ENCODE results near the gene TMEM19. TPM values are rescaled to one million over a fixed set of nuclear protein-coding genes. Genes with fewer than 3 reads are reported as not detected.

Gene TMEM19
- total RNA-seq, 1 experiment from 2014 or later, result 18.9 TPM

GRCh38 chr12:71666259-71666658 is 19.6 kb upstream of the TMEM19 start:
- H2AFZ ChIP-seq (ENCODE audit: low read depth, low read length, poor library complexity, severe bottlenecking), result no peak overlapping the region
- no peak overlapping the region for H3K9ac ChIP-seq (ENCODE audit: low read length)
- DNase-seq (ENCODE audit: low read depth, low spot score) (no peak), ATAC-seq (no peak)
- BruUV-seq (replicated peaks), result no TSS peak
- no peak for TF ChIP-seq YY1 (IDR thresholded peaks at IDR 0.05; ENCODE audit: extremely low read depth, insufficient replicate concordance, low read depth, low read length)
- TF ChIP-seq SIN3A (IDR thresholded peaks at IDR 0.05; ENCODE audit: low read depth), result no peak
- TF ChIP-seq ATF3 (IDR thresholded peaks at IDR 0.05), result no peak
- TF ChIP-seq ZFX (IDR thresholded peaks at IDR 0.05), result no peak
- no peak for TF ChIP-seq ZNF274 (IDR thresholded peaks at IDR 0.05; ENCODE audit: low read depth, low read length)
- TF ChIP-seq SRF (IDR thresholded peaks at IDR 0.05; ENCODE audit: low read depth), result no peak
- no peak for TF ChIP-seq EZH2 (IDR thresholded peaks at IDR 0.05)
- TF ChIP-seq ZBTB33 (IDR thresholded peaks at IDR 0.05; ENCODE audit: extremely low read depth, insufficient replicate concordance, low read length), result no peak
- TF ChIP-seq JUND (IDR thresholded peaks at IDR 0.05), result no peak
- no peak for TF ChIP-seq TCF7L2 (IDR thresholded peaks at IDR 0.05; ENCODE audit: borderline replicate concordance, extremely low read depth, insufficient read depth, insufficient read length)
- TF ChIP-seq MAX (IDR thresholded peaks at IDR 0.05), result no peak
- no peak for TF ChIP-seq REST (IDR thresholded peaks at IDR 0.05; ENCODE audit: low read depth)
- no peak for TF ChIP-seq POLR2A (IDR thresholded peaks at IDR 0.05; ENCODE audit: borderline replicate concordance, extremely low read depth, insufficient read depth, insufficient read length)
- H3K4me3 ChIP-seq (replicated peaks in 1 of 2; ENCODE audit: low read depth in 1 of 2, low read length in 2 of 2), result no peak overlapping the region
- no peak overlapping the region for H3K4me2 ChIP-seq (ENCODE audit: low read length)
- H3K79me2 ChIP-seq (ENCODE audit: insufficient read depth, low read length), result peaks cover 46% of the 10 kb centered on the region
- CTCF ChIA-PET, result no interaction called here
- intact Hi-C loops (cut with micrococcal nuclease), result no loop called here
- peaks cover 11 to 18% of the 10 kb centered on the region in 2 experiments for H3K4me1 ChIP-seq (ENCODE audit: control insufficient read depth in 1 of 2, insufficient read depth in 2 of 2, low read length in 2 of 2)
- H3K9me3 ChIP-seq (ENCODE audit: control insufficient read depth in 1 of 2, insufficient read depth in 1 of 2, low read depth in 1 of 2, low read length in 2 of 2), result no peaks in the 10 kb centered on the region
- RAD21 ChIA-PET (ENCODE audit: low non-redundant PET in 1 of 2, low total read pairs in 2 of 2, uncharacterized antibody in 2 of 2, unreplicated experiment in 2 of 2), result no interaction called here
- no peaks in the 10 kb centered on the region for H3K36me3 ChIP-seq (ENCODE audit: control insufficient read depth in 1 of 2, insufficient read depth in 2 of 2, low read length in 2 of 2)
- H3K27ac ChIP-seq (ENCODE audit: low read depth, low read length), result no peak overlapping the region
- peaks cover 3% of the 10 kb centered on the region; the same call in 1 of the 2 replicates for H3K9me2 ChIP-seq (ENCODE audit: insufficient read depth)
- H4K20me1 ChIP-seq (ENCODE audit: insufficient read depth), result peaks cover 11% of the 10 kb centered on the region; the same call in 1 of the 2 replicates
- POLR2A ChIA-PET, result no interaction called here
- no peaks in the 10 kb centered on the region for H3K27me3 ChIP-seq (ENCODE audit: insufficient read depth, low read length)
